Thoracic aorta (tissue), 2 donors: ENCODE measurements around the gene SLC6A19. TPM values are rescaled to one million over a fixed set of nuclear protein-coding genes. Genes with fewer than 3 reads are reported as not detected.
"Not testable (repeated sequence)": the region's sequence is repeated elsewhere in the genome, so short reads cannot be mapped to it uniquely, and the experiment has no call there.

Experiments
- ATAC-seq: fragments of 150-250 bp; one replicate; pipeline ENCODE4 v1.8.0; 2017; ENCODE audit warnings: low read depth; ENCODE audit not compliant: insufficient number of reproducible peaks, low FRiP score
- DNase-seq: peaks from one replicate; pipeline ENCODE4 v3.0.0-alpha.2; 2020; ENCODE audit warnings: low spot score
- H3K27ac ChIP-seq, 2 donors: fragments of 200-600 bp; sonication (generic); 1 replicate in 1 of 2; 2 replicates in 1 of 2; pipeline ENCODE4 v1.5.1; 2016; ENCODE audit warnings: mild to moderate bottlenecking in 2 of 2, moderate library complexity in 2 of 2
- H3K27me3 ChIP-seq: fragments of 200-600 bp; sonication (generic); replicated peaks from 2 replicates; pipeline ENCODE4 v1.6.0; 2016; ENCODE audit warnings: mild to moderate bottlenecking; ENCODE audit not compliant: insufficient read depth
- H3K36me3 ChIP-seq: fragments of 200-600 bp; sonication (generic); one replicate; pipeline ENCODE4 v1.5.1; 2016
- H3K4me1 ChIP-seq, 2 donors: fragments of 200-600 bp; sonication (generic); 1 replicate in 1 of 2; 2 replicates in 1 of 2; pipeline versions ENCODE4 v1.5.1 to v1.6.0; 2016; ENCODE audit warnings: low read depth in 2 of 2, mild to moderate bottlenecking in 1 of 2; ENCODE audit not compliant: control insufficient read depth in 1 of 2
- H3K4me3 ChIP-seq: fragments of 200-600 bp; sonication (generic); 2 replicates; pipeline ENCODE4 v1.5.1; 2016; ENCODE audit warnings: mild to moderate bottlenecking
- H3K9me3 ChIP-seq: fragments of 200-600 bp; sonication (generic); 2 replicates; pipeline ENCODE4 v1.5.1; 2016
- CTCF ChIP-seq: fragments of 200-600 bp; sonication (generic); IDR thresholded peaks from one replicate; pipeline ENCODE4 v1.5.1; 2019; ENCODE audit warnings: antibody characterized with exemption
- total RNA-seq, 2 donors: library from RNA; depleted of rRNA; stranded (reverse); fragments of >200 nt; gene quantifications; one replicate each; pipeline versions ENCODE4 v1.1.0 to v1.2.3, GENCODE V29; 2016

The SLC6A19 gene
- total RNA-seq, 2 donors from 2014 or later = not detected

- DNase-seq (no peak), ATAC-seq (no peak)
- Histone ChIP-seq H3K27me3 (no peaks in the 10 kb centered on the region), H3K4me3 (no peak overlapping the region), H3K36me3 (no peaks in the 10 kb centered on the region), H3K4me1 (no peaks in the 10 kb centered on the region), H3K9me3 (no peaks in the 10 kb centered on the region), H3K27ac (no peak overlapping the region)
- TF ChIP-seq CTCF = no peak
Measured at GRCh38 chr5:1262381-1262780, 61.0 kb downstream of the SLC6A19 start.

- ATAC-seq = no peak
- no peak for TF ChIP-seq CTCF
Measured at GRCh38 chr5:1264211-1264610, 62.8 kb downstream of the SLC6A19 start.

GRCh38 chr5:1265026-1265425, 63.6 kb downstream of the SLC6A19 start:
- TF ChIP-seq CTCF = no peak
- H3K9me3 ChIP-seq = no peaks in the 10 kb centered on the region
- no peak for DNase-seq
- H3K36me3 ChIP-seq = no peaks in the 10 kb centered on the region
- no peak overlapping the region for H3K27ac ChIP-seq
- no peak overlapping the region for H3K4me3 ChIP-seq
- no peak for ATAC-seq
- H3K27me3 ChIP-seq = no peaks in the 10 kb centered on the region
- no peaks in the 10 kb centered on the region for H3K4me1 ChIP-seq

More at GRCh38 chr5:1264211-1264610, 62.8 kb downstream of the SLC6A19 start:
- H3K9me3 ChIP-seq = no peaks in the 10 kb centered on the region
- H3K4me1 ChIP-seq = no peaks in the 10 kb centered on the region
- H3K27ac ChIP-seq = no peak overlapping the region
- no peaks in the 10 kb centered on the region for H3K27me3 ChIP-seq
- no peaks in the 10 kb centered on the region for H3K36me3 ChIP-seq
- DNase-seq = no peak
- no peak overlapping the region for H3K4me3 ChIP-seq

GRCh38 chr5:1265461-1266455, 64.4 kb downstream of the SLC6A19 start:
- Histone ChIP-seq H3K36me3 (no peaks in the 10 kb centered on the region), H3K27ac (no peak overlapping the region), H3K4me1 (no peaks in the 10 kb centered on the region), H3K4me3 (no peak overlapping the region), H3K9me3 (no peaks in the 10 kb centered on the region), H3K27me3 (no peaks in the 10 kb centered on the region)
- no peak for DNase-seq
- TF ChIP-seq CTCF = no peak
- ATAC-seq = no peak

GRCh38 chr5:1266791-1267190, 65.4 kb downstream of the SLC6A19 start:
- Histone ChIP-seq H3K36me3 (no peaks in the 10 kb centered on the region), H3K27ac (no peak overlapping the region), H3K4me1 (no peaks in the 10 kb centered on the region), H3K27me3 (no peaks in the 10 kb centered on the region), H3K9me3 (no peaks in the 10 kb centered on the region), H3K4me3 (no peak overlapping the region)
- no peak for ATAC-seq
- DNase-seq = no peak
- TF ChIP-seq CTCF = no peak

- H3K9me3 ChIP-seq, H3K4me3 ChIP-seq, H3K36me3 ChIP-seq, H3K27ac ChIP-seq, H3K27me3 ChIP-seq, H3K4me1 ChIP-seq, ATAC-seq, DNase-seq: not testable (repeated sequence)
Measured at GRCh38 chr5:1267464-1267863, 66.1 kb downstream of the SLC6A19 start.
